Measurements from ENCODE around the gene RNF121.
A peak's percentile ranks its signal among the peaks of the same experiment; 100 is the strongest.

Gene RNF121

DNA sequence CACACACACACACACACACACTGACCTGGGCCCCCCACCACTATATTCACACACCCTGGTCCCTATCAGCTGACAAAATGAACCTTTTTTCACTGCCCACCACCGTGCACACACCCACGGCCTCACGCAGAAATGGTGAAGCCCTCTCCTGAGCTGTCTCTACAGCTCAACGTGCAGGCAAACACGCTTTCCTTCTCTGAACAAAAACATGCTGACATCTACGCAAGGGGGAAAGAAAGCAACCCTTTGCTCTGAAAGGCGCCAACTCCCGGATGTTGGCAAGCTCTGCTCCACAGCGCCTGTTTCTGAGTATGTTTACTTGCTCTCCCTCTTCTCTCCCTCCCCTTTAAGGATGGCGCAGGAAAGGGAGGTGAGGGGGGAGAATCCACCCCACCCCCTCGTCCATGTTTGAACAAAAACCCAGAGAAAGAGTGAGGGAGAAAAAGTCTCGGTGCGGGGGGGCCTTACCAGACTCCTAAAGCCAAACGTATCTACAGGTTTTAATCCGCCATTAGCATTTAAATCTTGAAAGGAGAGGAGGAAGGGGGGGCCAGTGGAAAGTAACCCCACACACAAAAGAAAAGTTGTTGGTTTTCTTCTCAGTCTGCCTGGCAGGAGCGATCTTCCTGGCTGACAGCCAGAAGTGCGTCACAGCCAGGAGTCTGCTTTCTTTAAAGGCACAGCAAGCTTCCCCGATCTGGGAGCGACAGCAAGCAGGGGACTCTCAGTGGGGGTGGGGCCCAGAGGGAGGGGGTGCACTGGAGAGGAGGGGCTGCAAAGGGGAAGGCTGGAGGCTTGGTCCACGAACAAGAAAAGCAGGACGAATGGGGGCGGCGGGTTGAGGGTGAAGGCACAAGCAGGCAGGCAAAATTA is 111.9 kb downstream of the RNF121 start:
- in situ Hi-C loops (cut with HindIII; ENCODE audit: low sequenced_read_pairs) = no loop called here

DNA sequence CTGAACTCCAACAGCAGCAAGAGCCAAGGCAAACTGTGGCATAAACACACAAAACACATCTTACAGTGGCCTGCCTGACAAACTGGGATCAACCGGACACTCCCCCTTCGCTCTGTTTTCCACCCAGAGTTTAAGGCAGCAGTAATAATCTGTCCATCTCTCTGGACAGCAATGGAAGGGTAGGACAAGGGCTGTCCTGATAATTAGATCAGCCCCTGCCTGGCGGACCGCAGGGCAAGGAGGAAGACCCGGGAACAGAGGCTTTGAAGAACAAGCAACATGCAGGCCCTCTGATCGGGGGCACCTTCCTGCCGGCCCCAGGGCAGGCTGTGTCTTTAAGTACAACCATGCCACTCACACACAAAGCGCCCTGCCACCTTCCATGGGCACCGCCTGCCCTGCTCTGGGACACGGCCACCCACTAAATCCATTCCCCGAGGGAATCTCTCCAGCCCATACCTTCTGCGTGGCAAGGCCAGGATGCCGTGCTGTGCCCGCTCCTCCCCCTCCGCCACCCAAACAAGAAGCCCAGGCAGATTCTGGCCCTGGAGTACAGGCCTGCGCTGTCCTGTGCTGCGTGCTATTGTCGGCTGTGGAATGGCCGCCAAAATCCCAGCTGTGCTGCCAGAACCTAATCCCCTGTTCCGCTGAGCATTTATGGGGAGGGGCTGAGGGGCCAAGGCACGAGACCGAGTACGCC is 112.7 kb downstream of the RNF121 start:
- in situ Hi-C loops (cut with HindIII; ENCODE audit: low sequenced_read_pairs) = no loop called here
- peak; percentile 82 for DNase-seq (ENCODE audit: low read depth, low spot score)
- TF ChIP-seq, protein P1, sequence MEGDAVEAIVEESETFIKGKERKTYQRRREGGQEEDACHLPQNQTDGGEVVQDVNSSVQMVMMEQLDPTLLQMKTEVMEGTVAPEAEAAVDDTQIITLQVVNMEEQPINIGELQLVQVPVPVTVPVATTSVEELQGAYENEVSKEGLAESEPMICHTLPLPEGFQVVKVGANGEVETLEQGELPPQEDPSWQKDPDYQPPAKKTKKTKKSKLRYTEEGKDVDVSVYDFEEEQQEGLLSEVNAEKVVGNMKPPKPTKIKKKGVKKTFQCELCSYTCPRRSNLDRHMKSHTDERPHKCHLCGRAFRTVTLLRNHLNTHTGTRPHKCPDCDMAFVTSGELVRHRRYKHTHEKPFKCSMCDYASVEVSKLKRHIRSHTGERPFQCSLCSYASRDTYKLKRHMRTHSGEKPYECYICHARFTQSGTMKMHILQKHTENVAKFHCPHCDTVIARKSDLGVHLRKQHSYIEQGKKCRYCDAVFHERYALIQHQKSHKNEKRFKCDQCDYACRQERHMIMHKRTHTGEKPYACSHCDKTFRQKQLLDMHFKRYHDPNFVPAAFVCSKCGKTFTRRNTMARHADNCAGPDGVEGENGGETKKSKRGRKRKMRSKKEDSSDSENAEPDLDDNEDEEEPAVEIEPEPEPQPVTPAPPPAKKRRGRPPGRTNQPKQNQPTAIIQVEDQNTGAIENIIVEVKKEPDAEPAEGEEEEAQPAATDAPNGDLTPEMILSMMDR (IDR thresholded peaks at IDR 0.05; ENCODE audit: low read depth, low read length) = no peak
- peak overlapping the region; percentile 73 for H3K4me3 ChIP-seq (ENCODE audit: low read depth, low read length)

More for the DNA sequence above, 111.9 kb downstream of the RNF121 start:
- TF ChIP-seq, protein P1 (IDR thresholded peaks at IDR 0.05; ENCODE audit: low read depth, low read length) = no peak
- peak overlapping the region; percentile 73 for H3K4me3 ChIP-seq (ENCODE audit: low read depth, low read length)
- DNase-seq (ENCODE audit: low read depth, low spot score) = peak; percentile 97

DNA sequence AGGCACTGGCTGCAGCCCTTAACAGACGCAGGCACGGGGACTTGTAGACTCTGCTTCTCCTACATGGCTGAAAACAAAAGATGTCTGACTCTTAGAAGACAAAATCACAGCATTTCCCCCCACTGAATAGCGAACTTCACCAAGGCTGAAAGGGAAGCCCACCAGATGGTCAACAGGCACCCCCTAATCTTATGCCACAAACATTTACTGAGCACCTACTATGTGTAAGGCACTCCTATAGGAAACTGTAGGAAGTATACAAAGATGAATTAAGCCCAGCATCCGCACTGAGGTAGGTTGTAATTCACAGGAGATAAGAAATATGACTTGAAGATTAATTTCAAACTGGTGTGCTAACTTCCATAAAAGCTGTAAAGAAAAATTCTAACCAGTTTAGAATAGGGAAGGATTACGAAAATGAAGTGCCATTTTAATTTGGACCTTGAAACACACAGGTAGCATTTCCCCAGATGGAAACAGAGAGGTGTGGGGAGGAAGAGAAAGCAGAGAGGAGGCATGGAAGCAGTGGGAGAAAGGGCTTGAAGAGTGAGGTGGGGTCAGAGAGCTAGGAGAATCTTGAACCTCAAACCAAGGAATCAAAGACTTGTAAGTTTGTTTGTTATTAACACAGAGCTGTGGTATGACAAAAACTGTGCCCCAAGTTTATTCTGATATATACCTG is 113.4 kb downstream of the RNF121 start:
- in situ Hi-C loops (cut with HindIII; ENCODE audit: low sequenced_read_pairs) = no loop called here
- no peak for DNase-seq (ENCODE audit: low read depth, low spot score)
- TF ChIP-seq, protein P1 (IDR thresholded peaks at IDR 0.05; ENCODE audit: low read depth, low read length) = no peak

DNA sequence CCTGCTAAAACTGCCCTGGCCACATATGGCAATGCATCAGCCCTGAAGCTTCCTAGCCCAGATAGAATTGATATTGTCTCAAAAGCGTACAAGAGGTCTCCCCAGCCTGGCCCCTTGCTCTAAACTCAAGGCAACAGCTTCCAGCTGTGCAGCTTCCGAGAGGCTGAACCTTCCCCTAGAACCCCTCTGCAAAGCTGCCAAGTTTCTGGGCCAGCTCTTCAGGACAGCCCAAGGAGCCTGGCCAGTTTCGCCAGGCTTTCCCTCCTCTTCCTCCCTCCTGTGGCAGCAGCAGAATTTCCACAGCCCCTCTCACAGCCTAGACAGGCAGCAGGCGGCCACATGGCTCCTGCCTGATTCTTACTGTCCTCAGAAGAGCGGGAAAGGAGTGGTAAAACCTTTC is 117.0 kb downstream of the RNF121 start:
- TF ChIP-seq, protein P1 (IDR thresholded peaks at IDR 0.05; ENCODE audit: low read depth, low read length) = no peak
- DNase-seq (ENCODE audit: low read depth, low spot score) = no peak
- H3K4me3 ChIP-seq (ENCODE audit: low read depth, low read length) = no peak overlapping the region
- in situ Hi-C loops (cut with HindIII; ENCODE audit: low sequenced_read_pairs) = no loop called here

More for the DNA sequence above, 113.4 kb downstream of the RNF121 start:
- peak overlapping the region; percentile 73 for H3K4me3 ChIP-seq (ENCODE audit: low read depth, low read length)
